CD4-positive, alpha-beta T cell treated with Interleukin-17A for 4 hours (primary cell): Measurements from ENCODE around the gene PIF1.
A peak's percentile ranks its signal among the peaks of the same experiment; 100 is the strongest.
"Not testable (repeated sequence)": the region's sequence is repeated elsewhere in the genome, so short reads cannot be mapped to it uniquely, and the experiment has no call there.

Experiments
- DNase-seq: peaks from one replicate; pipeline ENCODE4 v3.0.0-alpha.2; 2020; ENCODE audit warnings: mixed read lengths

Gene PIF1

DNA sequence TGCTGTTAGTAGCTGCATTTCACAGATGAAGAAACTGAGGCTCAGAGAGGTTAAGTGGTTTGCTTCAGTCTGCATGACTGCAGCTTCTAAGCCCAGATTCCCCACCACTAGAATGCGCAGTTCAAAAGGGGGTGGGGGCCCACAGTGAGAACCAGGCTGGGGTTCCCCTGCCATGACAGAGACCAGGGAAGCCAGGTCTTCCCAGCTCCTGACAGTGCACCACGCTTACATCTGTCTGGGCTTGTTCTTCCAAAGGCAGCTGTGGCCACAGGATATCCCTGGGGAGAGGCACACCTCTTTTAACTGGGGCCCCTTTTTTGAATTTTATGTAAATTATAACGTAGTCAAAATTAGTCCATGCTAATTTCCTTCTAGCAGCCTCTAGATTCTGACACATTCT is 21.6 kb upstream of the PIF1 start:
- DNase-seq = no peak

DNA sequence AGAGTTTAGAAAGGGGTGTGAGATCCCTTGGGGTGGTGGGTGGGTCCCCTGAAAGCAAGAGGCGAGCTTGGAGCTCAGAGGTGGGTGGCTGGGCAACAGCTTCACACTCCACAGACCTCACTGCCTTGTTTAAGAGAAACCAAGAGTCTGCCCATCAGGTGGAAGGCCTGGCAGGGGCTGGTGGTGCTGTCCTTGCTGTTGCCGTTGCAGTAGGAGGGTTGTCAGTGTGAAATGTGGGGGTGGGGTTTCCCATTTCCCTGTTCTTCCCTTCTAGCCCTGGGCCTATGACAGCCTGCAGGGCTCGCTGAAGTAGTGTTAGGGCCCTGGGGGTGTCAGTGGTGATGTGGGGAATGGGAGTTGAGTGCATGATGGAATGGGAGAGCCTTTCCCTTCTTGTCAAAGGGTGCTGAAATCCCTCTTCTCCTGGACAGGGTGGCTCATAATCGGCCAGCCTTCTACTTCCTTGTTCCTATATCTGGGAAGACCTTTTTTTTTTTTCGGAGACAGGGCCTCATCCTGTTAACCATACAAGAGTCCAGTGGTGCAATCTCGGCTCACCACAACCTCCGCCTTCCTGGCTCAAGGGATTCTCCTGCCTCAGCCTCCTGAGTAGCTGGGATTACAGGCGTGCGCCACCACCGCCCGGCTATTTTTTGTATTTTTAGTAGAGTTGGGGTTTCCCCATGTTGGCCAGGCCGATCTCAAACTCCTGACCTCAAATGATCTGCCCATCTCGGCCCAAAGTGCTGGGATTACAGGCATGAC is 20.6 kb upstream of the PIF1 start:
- DNase-seq = no peak

DNA sequence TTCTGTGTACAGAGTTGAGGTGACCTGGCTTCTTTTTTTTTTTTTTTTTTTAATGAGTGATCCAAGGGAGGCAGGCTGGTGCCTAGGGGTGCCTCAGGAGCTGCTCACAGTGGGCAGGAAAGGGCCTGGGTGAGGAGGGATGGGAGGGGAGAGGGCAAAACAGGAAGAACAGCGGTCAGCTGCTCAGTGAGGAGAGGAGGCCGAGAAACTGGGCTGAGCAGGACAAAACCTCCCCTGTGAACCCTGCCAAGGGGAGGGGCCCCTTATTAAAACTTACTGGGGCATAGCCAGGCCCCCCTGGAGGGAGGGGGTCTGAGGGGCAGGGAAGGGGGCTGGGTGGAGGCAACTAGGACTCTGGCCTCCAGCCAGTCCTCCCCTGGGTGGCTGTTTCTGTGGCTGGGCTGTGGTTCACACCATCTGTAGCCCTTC is 19.8 kb upstream of the PIF1 start:
- DNase-seq = no peak

GRCh38 chr15:64844576-64845145 is 19.2 kb upstream of the PIF1 start:
- DNase-seq = peak; percentile 22

- DNase-seq = no peak
These were observed 18.5 kb upstream of the PIF1 start for GRCh38 chr15:64843991-64844390.

GRCh38 chr15:64842986-64843561 is 17.6 kb upstream of the PIF1 start:
- peak; percentile 42 for DNase-seq

GRCh38 chr15:64842096-64842939 is 16.9 kb upstream of the PIF1 start:
- no peak for DNase-seq

- peak; percentile 97 for DNase-seq
These were observed 16.1 kb upstream of the PIF1 start, which contains the start of gene PLEKHO2 for GRCh38 chr15:64841344-64842095. TSS of gene PLEKHO2 (plus strand) at chr15:64841915. CDS start at chr15:64842017, 102 bp downstream.

GRCh38 chr15:64841060-64841343 is 15.6 kb upstream of the PIF1 start:
- DNase-seq = no peak

- peak; percentile 74 for DNase-seq
These were observed 12.1 kb upstream of the PIF1 start for GRCh38 chr15:64837502-64837901.

DNA sequence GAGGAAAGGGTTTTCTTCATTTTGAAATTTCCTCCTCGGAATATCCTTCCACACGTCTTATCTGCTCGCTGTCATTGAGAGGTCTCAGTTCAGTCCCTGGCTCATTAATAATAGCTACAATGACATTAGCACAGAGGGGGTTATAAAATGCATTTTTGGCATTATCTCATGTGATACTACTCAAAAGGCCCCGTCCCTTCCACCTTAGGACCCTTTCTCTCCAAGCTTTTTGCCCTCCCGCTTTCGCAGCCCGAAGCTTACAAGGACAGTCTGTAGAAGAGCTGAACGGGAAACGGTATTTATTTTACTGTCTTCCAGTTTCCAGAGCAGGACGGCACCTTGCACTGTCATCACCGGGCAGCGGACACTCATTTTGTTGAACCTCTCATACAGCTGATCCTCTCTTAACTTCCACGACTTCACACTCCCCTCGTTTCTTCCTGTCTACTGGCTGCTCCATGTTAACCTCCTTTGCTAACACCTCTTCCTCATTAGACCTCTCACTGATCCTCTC is 10.6 kb upstream of the PIF1 start:
- DNase-seq = no peak

GRCh38 chr15:64833690-64834089 is 8.2 kb upstream of the PIF1 start:
- no peak for DNase-seq

GRCh38 chr15:64828985-64829384 is 3.5 kb upstream of the PIF1 start:
- no peak for DNase-seq

DNA sequence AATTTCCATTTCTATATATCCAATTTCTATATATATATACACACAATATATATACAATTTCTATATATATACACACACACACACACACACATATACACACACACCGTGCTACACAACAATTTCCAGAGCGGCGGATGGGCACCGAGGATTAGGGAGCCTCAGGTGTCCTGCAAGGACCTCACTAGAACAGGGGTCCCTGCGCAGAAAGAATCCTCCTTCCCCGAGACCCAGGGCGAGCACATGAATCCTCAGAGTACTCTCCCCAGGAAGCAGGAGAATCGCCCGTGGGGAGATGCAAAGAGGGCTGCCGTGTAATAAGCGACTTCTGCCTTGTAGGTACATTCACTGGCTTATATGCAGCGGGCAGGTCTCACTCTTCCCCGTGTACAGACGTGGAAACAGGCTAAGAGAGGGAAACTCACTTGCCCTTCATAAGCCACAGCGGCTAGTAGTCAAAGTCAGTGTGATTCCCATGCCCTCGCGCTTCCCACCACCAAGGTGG is 467 bp downstream of the PIF1 start:
- DNase-seq = no peak

DNA sequence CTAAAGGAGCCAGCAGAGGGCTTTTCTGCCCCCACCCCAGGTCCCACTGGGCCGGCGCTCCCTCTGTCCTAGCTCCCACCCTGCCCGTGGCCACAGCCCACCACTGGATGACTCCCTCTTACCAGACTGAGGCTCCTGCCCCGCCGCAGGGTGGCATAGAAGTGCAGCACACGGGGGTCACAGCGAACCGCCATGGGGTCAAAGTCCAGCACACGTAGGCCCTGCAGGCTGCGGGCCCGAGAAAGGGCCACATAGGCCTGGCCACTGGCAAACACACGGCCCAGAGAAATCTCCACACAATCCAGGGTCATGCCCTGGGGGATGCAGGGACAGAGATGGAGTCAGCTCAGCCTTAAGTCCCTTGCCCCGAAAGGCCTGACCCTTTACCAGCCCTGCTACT is 9.0 kb downstream of the PIF1 start:
- DNase-seq = no peak

- DNase-seq = not testable (repeated sequence)
These were observed 10.5 kb downstream of the PIF1 start for GRCh38 chr15:64814965-64815364.

GRCh38 chr15:64814283-64814682 is 11.2 kb downstream of the PIF1 start:
- not testable (repeated sequence) for DNase-seq

DNA sequence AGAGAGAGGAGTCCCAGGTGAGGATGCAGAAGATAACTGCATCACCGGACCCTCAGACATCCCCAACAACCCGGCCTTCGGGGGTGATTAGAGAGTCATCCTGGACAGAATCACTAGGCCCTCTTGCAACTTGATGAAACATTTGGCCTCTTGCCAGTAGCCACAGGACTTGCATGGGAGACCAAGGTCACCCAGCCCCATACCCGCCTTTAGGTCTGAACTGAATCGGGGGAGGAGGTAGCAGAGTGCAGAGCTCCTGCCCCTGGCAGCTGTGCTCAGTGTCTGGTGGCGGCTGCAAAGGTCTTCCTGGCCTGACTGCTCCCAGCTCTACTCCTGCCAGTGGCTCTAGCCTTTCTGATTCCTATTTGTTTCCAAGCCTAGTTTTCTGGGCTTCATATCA is 12.4 kb downstream of the PIF1 start:
- DNase-seq = no peak

DNA sequence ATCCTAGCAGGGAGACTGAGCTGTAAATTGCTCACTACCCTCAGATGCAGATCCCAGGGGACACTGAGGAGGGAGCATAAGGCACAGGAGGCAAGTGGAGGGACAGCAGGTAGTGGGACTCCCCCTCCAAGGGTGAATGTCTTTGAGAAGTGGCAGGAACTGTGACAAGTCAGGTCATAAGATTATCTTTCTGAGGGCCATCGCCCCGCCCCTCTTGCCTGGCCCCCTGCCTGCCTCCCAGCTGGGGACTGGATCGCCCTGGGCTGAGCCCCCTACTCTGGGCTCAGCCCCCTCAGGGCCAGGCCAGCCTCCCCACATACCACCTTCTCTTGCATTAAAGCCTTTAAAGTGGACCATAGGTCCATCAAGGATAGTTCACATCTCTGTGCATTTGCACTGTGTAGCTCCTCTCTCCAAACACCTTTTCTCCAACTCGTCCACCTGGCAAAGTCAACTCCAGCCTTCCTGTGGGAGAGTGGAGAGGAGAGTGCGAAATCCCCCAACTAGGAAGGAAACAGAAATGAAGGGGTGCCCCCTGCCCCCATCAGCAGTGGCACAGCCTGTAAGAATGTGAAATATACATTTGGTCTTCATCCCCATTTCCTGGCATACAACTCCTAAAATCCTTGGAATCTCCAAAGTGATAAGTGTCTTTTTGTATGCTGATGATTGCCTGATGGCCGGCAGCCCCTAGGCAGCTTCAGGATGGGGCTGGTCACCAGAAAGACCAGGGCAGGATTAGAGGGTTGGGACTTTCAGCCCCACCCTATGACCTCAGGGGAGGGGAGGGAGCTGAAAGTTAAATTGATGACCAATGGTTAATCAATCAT is 14.7 kb downstream of the PIF1 start:
- no peak for DNase-seq

DNA sequence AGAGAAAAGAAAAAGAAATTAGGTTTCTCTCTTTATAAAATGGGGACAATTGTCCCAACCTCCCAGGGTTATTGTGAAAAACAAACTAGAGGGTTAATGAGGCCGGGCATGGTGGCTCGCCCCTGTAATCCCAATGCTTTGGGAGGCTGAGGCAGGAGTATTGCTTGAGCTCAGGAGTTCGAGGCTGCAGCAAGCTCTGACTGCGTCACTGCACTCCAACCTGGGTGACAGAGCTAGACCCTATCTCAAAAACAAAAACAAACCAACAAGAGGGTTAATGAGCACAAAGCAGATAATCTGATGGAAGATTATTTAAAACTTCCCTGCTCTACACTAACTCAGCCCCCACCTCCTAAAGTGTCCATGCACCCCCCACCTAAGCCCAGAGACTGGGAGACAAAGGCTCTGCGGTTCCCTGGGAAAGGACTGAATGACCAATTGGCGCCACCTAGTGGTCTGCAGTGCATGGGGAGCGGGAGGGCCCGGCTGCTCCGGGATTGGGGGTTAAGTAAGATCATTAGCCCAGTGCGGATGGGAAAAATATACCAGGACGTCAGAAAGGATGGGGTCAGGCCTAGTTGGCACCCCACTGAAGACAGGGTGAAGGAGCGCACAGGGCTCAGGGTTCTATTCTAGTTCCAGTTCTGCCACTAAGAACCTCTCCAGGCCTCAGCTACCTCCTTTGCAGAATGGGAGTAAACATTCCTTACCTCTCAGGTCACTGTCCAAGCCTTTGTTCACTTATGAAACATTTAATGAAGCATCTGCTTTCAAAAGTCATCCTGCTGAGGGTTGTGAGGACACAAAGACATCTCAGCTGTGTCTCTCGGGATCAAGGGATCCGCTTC is 15.6 kb downstream of the PIF1 start:
- DNase-seq = peak; percentile 84
